GM12878 (cell line): Measurements from ENCODE around the gene CEP128. TPM values are rescaled to one million over a fixed set of nuclear protein-coding genes. Genes with fewer than 3 reads are reported as not detected.
A peak's percentile ranks its signal among the peaks of the same experiment; 100 is the strongest.

Experiments
- ATAC-seq: fragments of 200-7000 bp; cut with Tn5 transposase; 3 replicates; pipeline ENCODE4 v1.9.1; 2020; ENCODE audit warnings: mild to moderate bottlenecking, moderate library complexity
- BruUV-seq: library from RNA; stranded (reverse); fragments of 400-500 nt; replicated peaks from 2 replicates; lab custom pipeline; 2021; lab: Mats Ljungman, UMichigan
- CTCF ChIA-PET: fragments of 300-600 bp; sonication (Branson Sonifier 250); formaldehyde crosslinking; extraction: SDS; loops from one replicate; lab custom pipeline; 2021; ENCODE audit warnings: inconsistent platforms; lab: Yijun Ruan, JAX
- POLR2A ChIA-PET: fragments of 350-600 bp; formaldehyde crosslinking; extraction: SDS; loops from one replicate; lab custom pipeline; 2021; ENCODE audit warnings: inconsistent platforms; lab: Charles Lee
- RAD21 ChIA-PET: fragments of 300-600 bp; sonication (Branson Sonifier 250); formaldehyde crosslinking; loops from one replicate; lab custom pipeline; 2023; ENCODE audit warnings: antibody characterized with exemption; ENCODE audit not compliant: unreplicated experiment; lab: Charles Lee
- SMC1A ChIA-PET: fragments of 300-600 bp; sonication (Branson Sonifier 250); formaldehyde crosslinking; loops from one replicate; lab custom pipeline; 2023; ENCODE audit not compliant: unreplicated experiment, uncharacterized antibody; lab: Charles Lee
- DNase-seq: peaks from one replicate; pipeline ENCODE4 v3.0.0-alpha.2; 2011; ENCODE audit warnings: low read depth, low spot score
- FAIRE-seq: peaks from 3 replicates; lab custom pipeline; 2011; peaks lifted over from hg19 to GRCh38; lab: Jason Lieb, UNC
- H2AFZ ChIP-seq: 2 replicates; pipeline ENCODE4 v1.6.0; 2011; ENCODE audit warnings: low read depth, low read length, control low read depth; ENCODE audit not compliant: control insufficient read depth
- H3K27ac ChIP-seq: 2 replicates; pipeline ENCODE4 v1.5.1; 2011; ENCODE audit warnings: control low read depth; ENCODE audit not compliant: control insufficient read depth, insufficient read depth
- H3K27me3 ChIP-seq, 2 experiments: replicated peaks in 1 of 2; 2 replicates each; pipeline versions ENCODE4 v1.6.0 to v1.6.1; 2011; ENCODE audit warnings: low read length in 1 of 2; ENCODE audit not compliant: control insufficient read depth in 2 of 2, insufficient read depth in 2 of 2
- H3K36me3 ChIP-seq, 2 experiments: 2 replicates each; pipeline ENCODE4 v1.5.1; 2011; ENCODE audit warnings: low read length in 1 of 2; ENCODE audit not compliant: control insufficient read depth in 2 of 2, insufficient read depth in 2 of 2
- H3K4me1 ChIP-seq: 2 replicates; pipeline ENCODE4 v1.6.1; 2011; ENCODE audit warnings: mild to moderate bottlenecking, low read length, moderate library complexity, mixed read lengths; ENCODE audit not compliant: control insufficient read depth, insufficient read depth
- H3K4me2 ChIP-seq: 2 replicates; pipeline ENCODE4 v1.6.0; 2011; ENCODE audit warnings: control low read depth; ENCODE audit not compliant: control insufficient read depth, insufficient read depth
- H3K4me3 ChIP-seq: fragments of 200-600 bp; sonication (generic); 2 replicates; pipeline ENCODE4 v1.5.1; 2016
- H3K79me2 ChIP-seq: 2 replicates; pipeline ENCODE4 v1.6.0; 2011; ENCODE audit warnings: low read length; ENCODE audit not compliant: control insufficient read depth, insufficient read depth
- H3K9ac ChIP-seq: 2 replicates; pipeline ENCODE4 v1.8.0; 2011; ENCODE audit warnings: low read length, control low read depth, mixed read lengths; ENCODE audit not compliant: control insufficient read depth, insufficient read depth
- H3K9me3 ChIP-seq: replicated peaks from 3 replicates; pipeline ENCODE4 v1.5.1; 2011; ENCODE audit warnings: mild to moderate bottlenecking, low read length; ENCODE audit not compliant: control insufficient read depth, insufficient read depth
- H4K20me1 ChIP-seq: 2 replicates; pipeline ENCODE4 v1.6.0; 2011; ENCODE audit not compliant: control insufficient read depth, insufficient read depth
- BMI1 ChIP-seq: fragments of 450-650 bp; IDR thresholded peaks from 2 replicates; pipeline ENCODE4 v1.6.1; 2016; ENCODE audit warnings: mild to moderate bottlenecking, moderate library complexity, borderline replicate concordance
- FOXM1 ChIP-seq: IDR thresholded peaks from 2 replicates; pipeline ENCODE4 v1.6.1; 2012; ENCODE audit warnings: low read depth, mild to moderate bottlenecking, inconsistent platforms, low read length, moderate library complexity
- JUND ChIP-seq: IDR thresholded peaks from 2 replicates; pipeline ENCODE4 v1.6.1; 2012; ENCODE audit warnings: low read depth, mild to moderate bottlenecking, low read length, improper control_type of control experiment, moderate library complexity
- RFX5 ChIP-seq: IDR thresholded peaks from 2 replicates; pipeline ENCODE4 v1.6.1; 2011; ENCODE audit warnings: low read depth, low read length, improper control_type of control experiment
- SREBF1 ChIP-seq: IDR thresholded peaks from 2 replicates; pipeline ENCODE4 v1.6.1; 2012; ENCODE audit warnings: mild to moderate bottlenecking, low read length
- TBL1XR1 ChIP-seq: IDR thresholded peaks from 2 replicates; pipeline ENCODE4 v1.6.1; 2012; ENCODE audit warnings: low read depth, low read length, improper control_type of control experiment
- ZZZ3 ChIP-seq: IDR thresholded peaks from 2 replicates; pipeline ENCODE4 v1.6.1; 2011; ENCODE audit warnings: low read depth; ENCODE audit not compliant: control insufficient read depth, insufficient read length
- WGBS: methylation state at CpG from one replicate; pipeline ENCODE4 v1.1.6; 2016; ENCODE audit warnings: low lambda C conversion rate; ENCODE audit not compliant: insufficient replicate concordance, insufficient coverage; ENCODE audit errors: missing lambda C conversion rate; 5-methylcytosine and 5-hydroxymethylcytosine counted together
- in situ Hi-C: fragments of 300-500 bp; cut with MboI; formaldehyde crosslinking; loops from 9 replicates; pipeline ENCODE4 v1.14.3; 2018; ENCODE audit warnings: mixed read lengths
- intact Hi-C: fragments of 100-400 bp; cut with micrococcal nuclease; formaldehyde crosslinking; loops from one replicate; pipeline ENCODE4 v1.14.2; 2022; ENCODE audit not compliant: unreplicated experiment
- polyA plus RNA-seq, 11 experiments: library from polyadenylated mRNA; depleted of rRNA in 4 of 11; unstranded in 6 of 11; stranded (reverse) in 5 of 11; fragments of >200 nt; fragmentation: Nextera tagmentation in 4 of 11; fragmentation: Illumina TruSeq in 1 of 11; extraction: Ambion mirVana in 4 of 11; extraction: Trizol in 1 of 11; gene quantifications; 1 replicate in 1 of 11; 2 replicates in 10 of 11; pipeline versions ENCODE4 v1.2.1 to v1.2.3, GENCODE V29; 2011 to 2016; ENCODE audit warnings: inconsistent platforms in 2 of 11, missing spikeins in 2 of 11, low read depth in 1 of 11
- total RNA-seq, 4 experiments: library from RNA; depleted of rRNA in 3 of 4; stranded (reverse); fragments of >200 nt in 3 of 4; fragmentation: Illumina TruSeq in 1 of 4; extraction: Trizol in 1 of 4; gene quantifications; 2 replicates each; pipeline versions ENCODE4 v1.2.1 to v1.2.3, GENCODE V29; 2013 to 2021
- TF ChIP-seq, protein P1 (sequence below), 3 experiments: IDR thresholded peaks in 2 of 3; conservative IDR thresholded peaks in 1 of 3; 2 replicates each; pipeline ENCODE4 v1.5.1; 2011; ENCODE audit warnings: low read depth in 3 of 3, low read length in 3 of 3, mild to moderate bottlenecking in 3 of 3, control low read depth in 2 of 3, moderate library complexity in 2 of 3, inconsistent platforms in 1 of 3, mixed read lengths in 1 of 3; ENCODE audit not compliant: control insufficient read depth in 2 of 3, insufficient read depth in 1 of 3; ENCODE audit errors: extremely low read depth in 1 of 3

The CEP128 gene
- total and polyA plus RNA-seq, 10 of the 15 experiments (the other 5 are each of a cell fraction or from before 2014, with no cell fraction given) = 1.1 to 6.7 (median 3.4) TPM

DNA sequence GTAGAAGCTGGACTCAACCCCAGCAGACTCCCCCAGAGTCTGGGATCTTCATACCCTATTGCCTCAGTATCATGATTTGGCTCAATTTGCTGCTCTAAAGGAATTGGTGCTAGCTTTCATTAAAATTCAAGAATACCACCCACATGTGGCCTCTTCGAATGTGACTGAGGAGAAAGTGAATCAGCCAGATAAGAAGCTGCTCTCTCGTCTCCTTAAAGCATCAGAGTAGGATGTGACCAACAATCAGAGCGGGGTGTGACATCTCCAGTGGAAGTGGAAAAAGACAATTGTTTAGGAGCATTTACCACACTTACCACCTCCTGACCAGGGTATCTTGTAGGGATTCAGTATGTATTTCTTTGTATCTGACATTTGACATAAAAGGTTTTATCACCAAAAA, 452.0 kb downstream of the CEP128 start:
- no peak for TF ChIP-seq FOXM1
- TF ChIP-seq RFX5 = no peak
- no peak for TF ChIP-seq ZZZ3
- TF ChIP-seq SREBF1 = no peak
- TF ChIP-seq TBL1XR1 = no peak
- no peak for TF ChIP-seq BMI1
- TF ChIP-seq, protein P1, sequence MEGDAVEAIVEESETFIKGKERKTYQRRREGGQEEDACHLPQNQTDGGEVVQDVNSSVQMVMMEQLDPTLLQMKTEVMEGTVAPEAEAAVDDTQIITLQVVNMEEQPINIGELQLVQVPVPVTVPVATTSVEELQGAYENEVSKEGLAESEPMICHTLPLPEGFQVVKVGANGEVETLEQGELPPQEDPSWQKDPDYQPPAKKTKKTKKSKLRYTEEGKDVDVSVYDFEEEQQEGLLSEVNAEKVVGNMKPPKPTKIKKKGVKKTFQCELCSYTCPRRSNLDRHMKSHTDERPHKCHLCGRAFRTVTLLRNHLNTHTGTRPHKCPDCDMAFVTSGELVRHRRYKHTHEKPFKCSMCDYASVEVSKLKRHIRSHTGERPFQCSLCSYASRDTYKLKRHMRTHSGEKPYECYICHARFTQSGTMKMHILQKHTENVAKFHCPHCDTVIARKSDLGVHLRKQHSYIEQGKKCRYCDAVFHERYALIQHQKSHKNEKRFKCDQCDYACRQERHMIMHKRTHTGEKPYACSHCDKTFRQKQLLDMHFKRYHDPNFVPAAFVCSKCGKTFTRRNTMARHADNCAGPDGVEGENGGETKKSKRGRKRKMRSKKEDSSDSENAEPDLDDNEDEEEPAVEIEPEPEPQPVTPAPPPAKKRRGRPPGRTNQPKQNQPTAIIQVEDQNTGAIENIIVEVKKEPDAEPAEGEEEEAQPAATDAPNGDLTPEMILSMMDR (IDR thresholded peaks at IDR 0.05 in 2 of 3, conservative IDR thresholded peaks at IDR 0.05 in 1 of 3; ENCODE audit: control insufficient read depth in 2 of 3, extremely low read depth in 1 of 3, insufficient read depth in 1 of 3, low read depth in 3 of 3, low read length in 3 of 3) = no peak
- no peak for TF ChIP-seq JUND
- Histone ChIP-seq H2AFZ (no peak overlapping the region), H3K36me3 (no peaks in the 10 kb centered on the region), H3K4me2 (no peak overlapping the region), H3K27ac (no peak overlapping the region), H3K27me3 (no peaks in the 10 kb centered on the region), H3K79me2 (no peaks in the 10 kb centered on the region), H3K4me3 (no peak overlapping the region), H4K20me1 (no peaks in the 10 kb centered on the region), H3K9me3 (no peaks in the 10 kb centered on the region), H3K4me1 (no peaks in the 10 kb centered on the region), H3K9ac (no peak overlapping the region)
- no TSS peak for BruUV-seq
- ChIA-PET RAD21 (no interaction called here), POLR2A (no interaction called here), SMC1A (no interaction called here), CTCF (interaction anchor here (0.6 kb wide), 1 partner anchor 105 kb away, joined by 3 read pairs; no protein-coding TSS in a partner anchor)
- 63% methylated on average over 3 of the region's 3 CpGs for WGBS
- FAIRE-seq (peak; percentile 66), DNase-seq (no peak), ATAC-seq (no peak)
- in situ Hi-C loops (no loop called here), intact Hi-C loops (no loop called here)
